Trophoblast cell (in vitro differentiated cells and primary cell): Measurements from ENCODE around the gene BATF.

Experiments
- DNase-seq, 2 donors: peaks; one replicate each; pipeline ENCODE4 v3.0.0-alpha.2; 2016
- H2AFZ ChIP-seq: 2 replicates; pipeline ENCODE4 v1.6.1; 2013; ENCODE audit warnings: low read length, moderate library complexity, mild to moderate bottlenecking; ENCODE audit not compliant: insufficient read depth, poor library complexity
- H2AK5ac ChIP-seq: 2 replicates; pipeline ENCODE4 v1.6.1; 2013; ENCODE audit warnings: mild to moderate bottlenecking, low read length
- H2BK120ac ChIP-seq: 2 replicates; pipeline ENCODE4 v1.6.1; 2013; ENCODE audit warnings: low read length, mild to moderate bottlenecking, moderate library complexity; ENCODE audit not compliant: insufficient read depth, poor library complexity
- H2BK12ac ChIP-seq: 2 replicates; pipeline ENCODE4 v1.6.1; 2013; ENCODE audit warnings: mild to moderate bottlenecking, low read length, moderate library complexity
- H2BK5ac ChIP-seq: 2 replicates; pipeline ENCODE4 v1.6.1; 2013; ENCODE audit warnings: low read length, low read depth, moderate library complexity, mild to moderate bottlenecking; ENCODE audit not compliant: poor library complexity
- H3K14ac ChIP-seq: 2 replicates; pipeline ENCODE4 v1.6.1; 2013; ENCODE audit warnings: mild to moderate bottlenecking, low read length
- H3K18ac ChIP-seq: 2 replicates; pipeline ENCODE4 v1.6.1; 2013; ENCODE audit warnings: mild to moderate bottlenecking, low read length
- H3K23ac ChIP-seq: 2 replicates; pipeline ENCODE4 v1.6.1; 2013; ENCODE audit warnings: low read length
- H3K27ac ChIP-seq: 2 replicates; pipeline ENCODE4 v1.5.1; 2013; ENCODE audit warnings: low read depth, mild to moderate bottlenecking, inconsistent platforms, low read length, moderate library complexity
- H3K27me3 ChIP-seq: 2 replicates; pipeline ENCODE4 v1.6.1; 2013; ENCODE audit warnings: inconsistent platforms, mild to moderate bottlenecking, low read length, moderate library complexity; ENCODE audit not compliant: insufficient read depth
- H3K36me3 ChIP-seq, 2 experiments: 1 replicate in 1 of 2; 2 replicates in 1 of 2; pipeline ENCODE4 v1.6.1; 2013; ENCODE audit warnings: low read length in 2 of 2, mild to moderate bottlenecking in 2 of 2, moderate library complexity in 1 of 2; ENCODE audit not compliant: insufficient read depth in 2 of 2, control insufficient read depth in 1 of 2
- H3K4ac ChIP-seq: 2 replicates; pipeline ENCODE4 v1.6.1; 2013; ENCODE audit warnings: low read depth, mild to moderate bottlenecking, low read length, moderate library complexity
- H3K4me1 ChIP-seq, 2 experiments: 1 replicate in 1 of 2; 2 replicates in 1 of 2; pipeline ENCODE4 v1.6.1; 2013; ENCODE audit warnings: low read length in 2 of 2, mild to moderate bottlenecking in 2 of 2, moderate library complexity in 1 of 2; ENCODE audit not compliant: insufficient read depth in 2 of 2, control insufficient read depth in 1 of 2
- H3K4me2 ChIP-seq: 2 replicates; pipeline ENCODE4 v1.6.1; 2013; ENCODE audit warnings: inconsistent platforms, mild to moderate bottlenecking, low read length, moderate library complexity
- H3K4me3 ChIP-seq: 2 replicates; pipeline ENCODE4 v1.5.1; 2013; ENCODE audit warnings: mild to moderate bottlenecking, low read depth, low read length, inconsistent platforms
- H3K79me1 ChIP-seq: one replicate; pipeline ENCODE4 v1.6.1; 2013; ENCODE audit warnings: low read length
- H3K79me2 ChIP-seq: 2 replicates; pipeline ENCODE4 v1.6.1; 2013; ENCODE audit warnings: low read length, mild to moderate bottlenecking; ENCODE audit not compliant: control insufficient read depth, insufficient read depth, poor library complexity
- H3K9ac ChIP-seq: 2 replicates; pipeline ENCODE4 v1.6.1; 2013; ENCODE audit warnings: mild to moderate bottlenecking, low read length
- H3K9me3 ChIP-seq: 2 replicates; pipeline ENCODE4 v1.6.1; 2013; ENCODE audit warnings: low read depth, mild to moderate bottlenecking, control low read depth, inconsistent platforms, low read length; ENCODE audit not compliant: insufficient read depth
- H4K12ac ChIP-seq: 2 replicates; pipeline ENCODE4 v1.6.1; 2013; ENCODE audit warnings: low read depth, mild to moderate bottlenecking, low read length, moderate library complexity
- H4K8ac ChIP-seq: 2 replicates; pipeline ENCODE4 v1.6.1; 2013; ENCODE audit warnings: low read depth, mild to moderate bottlenecking, low read length, moderate library complexity
- H4K91ac ChIP-seq: one replicate; pipeline ENCODE4 v1.6.1; 2013; ENCODE audit warnings: low read depth, mild to moderate bottlenecking, low read length, moderate library complexity
- WGBS: extraction: QIAGEN DNeasy Blood & Tissue Kit; methylation state at CpG from one replicate; pipeline ENCODE4 v1.1.7; 2013; ENCODE audit warnings: missing lambda C conversion rate; ENCODE audit not compliant: insufficient read length, insufficient coverage; ENCODE audit errors: extremely low coverage; 5-methylcytosine and 5-hydroxymethylcytosine counted together

The BATF gene

GRCh38 chr14:75547552-75548250, 25.4 kb downstream of the BATF start:
- no CpG with 5 or more reads among the region's 11 CpGs for WGBS
- H3K9ac ChIP-seq = no peak overlapping the region
- H4K12ac ChIP-seq = no peak overlapping the region
- no peak overlapping the region for H3K4me3 ChIP-seq
- H3K27me3 ChIP-seq = no peaks in the 10 kb centered on the region
- H2BK5ac ChIP-seq = no peak overlapping the region
- no peak overlapping the region for H2BK12ac ChIP-seq
- no peak overlapping the region for H3K18ac ChIP-seq
- no peaks in the 10 kb centered on the region for H3K79me2 ChIP-seq
- no peak overlapping the region for H3K27ac ChIP-seq
- no peak overlapping the region for H4K8ac ChIP-seq
- H3K4ac ChIP-seq = no peak overlapping the region
- no peak for DNase-seq
- peak overlapping the region; percentile 4 for H4K91ac ChIP-seq
- peak overlapping the region; percentile 48 for H2AK5ac ChIP-seq
- H3K4me1 ChIP-seq = peaks cover 11 to 21% of the 10 kb centered on the region in 2 experiments
- no peak overlapping the region for H2BK120ac ChIP-seq
- no peaks in the 10 kb centered on the region for H3K36me3 ChIP-seq
- no peak overlapping the region for H3K4me2 ChIP-seq
- H3K14ac ChIP-seq = no peak overlapping the region
- H3K9me3 ChIP-seq = peaks cover 5% of the 10 kb centered on the region
- no peak overlapping the region for H2AFZ ChIP-seq
- no peak overlapping the region for H3K23ac ChIP-seq
- H3K79me1 ChIP-seq = peaks cover 3% of the 10 kb centered on the region

DNA sequence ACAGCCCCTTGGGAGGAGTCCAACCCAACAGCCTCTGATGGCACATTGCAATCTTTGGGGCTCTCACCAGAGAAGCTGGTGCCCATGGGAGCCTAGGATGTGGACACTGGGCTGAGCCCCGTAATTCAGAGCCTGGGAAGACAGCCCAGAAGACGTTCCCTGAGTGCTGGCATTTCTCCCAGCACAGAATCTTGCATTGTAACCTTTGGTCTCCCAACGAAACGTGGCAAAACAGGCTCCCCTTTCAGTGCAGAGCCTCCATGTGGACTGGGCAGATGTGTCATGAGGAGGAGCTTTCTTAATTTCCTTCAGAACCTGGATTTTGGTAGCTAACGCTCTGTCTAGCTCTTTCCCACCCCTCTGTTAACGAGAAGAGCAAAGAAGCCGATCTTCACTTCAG, 26.3 kb downstream of the BATF start:
- Histone ChIP-seq H3K4ac (no peak overlapping the region), H3K23ac (no peak overlapping the region), H3K14ac (no peak overlapping the region), H3K9ac (no peak overlapping the region), H3K4me2 (no peak overlapping the region), H3K4me1 (peaks cover 10 to 22% of the 10 kb centered on the region in 2 experiments), H2BK12ac (no peak overlapping the region), H4K12ac (no peak overlapping the region), H3K79me1 (peaks cover 7% of the 10 kb centered on the region), H3K9me3 (peaks cover 5% of the 10 kb centered on the region), H3K18ac (no peak overlapping the region), H2AK5ac (no peak overlapping the region), H3K27ac (no peak overlapping the region), H3K79me2 (no peaks in the 10 kb centered on the region), H4K8ac (no peak overlapping the region), H2BK5ac (no peak overlapping the region), H2BK120ac (no peak overlapping the region), H4K91ac (no peak overlapping the region), H3K4me3 (no peak overlapping the region), H3K27me3 (no peaks in the 10 kb centered on the region), H3K36me3 (no peaks in the 10 kb centered on the region), H2AFZ (no peak overlapping the region)
- WGBS = no CpG with 5 or more reads among the region's 7 CpGs
- peak; percentile 68 to 81 for DNase-seq

DNA sequence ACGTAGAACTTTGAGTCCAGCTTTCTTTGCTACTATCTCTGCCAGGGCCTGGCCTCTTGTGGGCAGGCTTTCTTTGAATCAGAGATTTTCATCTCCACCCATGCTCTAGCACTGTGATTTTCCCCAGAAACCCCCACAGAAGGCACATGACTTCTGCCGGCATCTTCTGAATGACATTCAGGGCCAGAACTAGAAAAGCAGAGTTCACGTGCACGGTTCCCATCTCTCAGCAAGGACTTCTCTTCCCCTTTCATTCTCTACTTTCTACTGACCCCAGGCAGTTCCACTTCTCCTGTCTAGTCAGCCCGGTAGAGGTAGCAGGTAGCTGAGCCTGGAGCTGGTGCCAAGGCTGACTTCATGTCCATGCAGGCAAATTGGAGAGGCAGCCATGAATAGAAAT, 26.9 kb downstream of the BATF start:
- no peak overlapping the region for H2AFZ ChIP-seq
- H2BK5ac ChIP-seq = no peak overlapping the region
- peaks cover 13 to 25% of the 10 kb centered on the region in 2 experiments for H3K4me1 ChIP-seq
- H2BK120ac ChIP-seq = no peak overlapping the region
- H3K4me2 ChIP-seq = no peak overlapping the region
- H3K18ac ChIP-seq = no peak overlapping the region
- H3K79me1 ChIP-seq = peaks cover 9% of the 10 kb centered on the region
- no peak overlapping the region for H3K4me3 ChIP-seq
- no peaks in the 10 kb centered on the region for H3K27me3 ChIP-seq
- H3K79me2 ChIP-seq = no peaks in the 10 kb centered on the region
- H3K36me3 ChIP-seq = no peaks in the 10 kb centered on the region
- H3K4ac ChIP-seq = no peak overlapping the region
- no peak overlapping the region for H4K91ac ChIP-seq
- H4K8ac ChIP-seq = no peak overlapping the region
- DNase-seq = peak in 1 of 2 donors; percentile 24
- H3K23ac ChIP-seq = no peak overlapping the region
- no peak overlapping the region for H2AK5ac ChIP-seq
- no peak overlapping the region for H3K9ac ChIP-seq
- no peak overlapping the region for H4K12ac ChIP-seq
- H2BK12ac ChIP-seq = no peak overlapping the region
- no CpG with 5 or more reads among the region's 5 CpGs for WGBS
- no peak overlapping the region for H3K14ac ChIP-seq
- peaks cover 5% of the 10 kb centered on the region for H3K9me3 ChIP-seq
- H3K27ac ChIP-seq = no peak overlapping the region

- H3K4me2 ChIP-seq = no peak overlapping the region
- H2BK120ac ChIP-seq = no peak overlapping the region
- no peak overlapping the region for H3K4ac ChIP-seq
- H3K18ac ChIP-seq = no peak overlapping the region
- no peak overlapping the region for H3K9ac ChIP-seq
- H4K12ac ChIP-seq = no peak overlapping the region
- H4K8ac ChIP-seq = no peak overlapping the region
- H3K14ac ChIP-seq = no peak overlapping the region
- no peak overlapping the region for H2AFZ ChIP-seq
- H2BK5ac ChIP-seq = no peak overlapping the region
- no peak overlapping the region for H3K23ac ChIP-seq
- no peak overlapping the region for H3K27ac ChIP-seq
- H3K79me2 ChIP-seq = no peaks in the 10 kb centered on the region
- no peaks in the 10 kb centered on the region for H3K36me3 ChIP-seq
- H4K91ac ChIP-seq = no peak overlapping the region
- H3K79me1 ChIP-seq = peaks cover 13% of the 10 kb centered on the region
- H3K9me3 ChIP-seq = peaks cover 5% of the 10 kb centered on the region
- WGBS = no CpG with 5 or more reads among the region's 7 CpGs
- no peaks in the 10 kb centered on the region for H3K27me3 ChIP-seq
- DNase-seq = peak; percentile 70 to 91
- no peak overlapping the region for H2BK12ac ChIP-seq
- H3K4me1 ChIP-seq = peaks cover 20 to 35% of the 10 kb centered on the region in 2 experiments
- no peak overlapping the region for H3K4me3 ChIP-seq
- no peak overlapping the region for H2AK5ac ChIP-seq
Observed at GRCh38 chr14:75551021-75551420, 28.8 kb downstream of the BATF start.
